Neuronal stem cell (in vitro differentiated cells): ENCODE measurements around the gene COL28A1.

ENCODE experiments used
- DNase-seq: peaks from one replicate; pipeline ENCODE4 v3.0.0-alpha.2; 2013; ENCODE audit warnings: low spot score
- H2AFZ ChIP-seq: one replicate; pipeline ENCODE4 v1.6.1; 2013; ENCODE audit warnings: mild to moderate bottlenecking, low read length, inconsistent platforms
- H2AK5ac ChIP-seq: 2 replicates; pipeline ENCODE4 v1.6.1; 2013; ENCODE audit warnings: low read depth, mild to moderate bottlenecking, inconsistent platforms, low read length, moderate library complexity, mixed read lengths
- H2BK120ac ChIP-seq: 2 replicates; pipeline ENCODE4 v1.6.1; 2013; ENCODE audit warnings: low read depth, mild to moderate bottlenecking, inconsistent platforms, low read length, moderate library complexity, mixed read lengths
- H2BK12ac ChIP-seq: one replicate; pipeline ENCODE4 v1.6.1; 2013; ENCODE audit warnings: low read length, inconsistent platforms
- H2BK15ac ChIP-seq: 2 replicates; pipeline ENCODE4 v1.6.1; 2013; ENCODE audit warnings: mild to moderate bottlenecking, low read length, inconsistent platforms, mixed read lengths
- H2BK5ac ChIP-seq: one replicate; pipeline ENCODE4 v1.6.1; 2013; ENCODE audit warnings: inconsistent platforms, mild to moderate bottlenecking, low read length, moderate library complexity
- H3K14ac ChIP-seq: one replicate; pipeline ENCODE4 v1.6.1; 2013; ENCODE audit warnings: low read length, inconsistent platforms
- H3K18ac ChIP-seq: 2 replicates; pipeline ENCODE4 v1.6.1; 2013; ENCODE audit warnings: low read length, inconsistent platforms
- H3K23ac ChIP-seq: 2 replicates; pipeline ENCODE4 v1.6.1; 2013; ENCODE audit warnings: low read depth, mild to moderate bottlenecking, mixed read lengths, low read length, inconsistent platforms; ENCODE audit not compliant: poor library complexity
- H3K27ac ChIP-seq: replicated peaks from 3 replicates; pipeline ENCODE4 v1.5.1; 2013; ENCODE audit warnings: low read length, inconsistent platforms
- H3K27me3 ChIP-seq, 3 experiments: 2 replicates each; pipeline ENCODE4 v1.6.1; 2013; ENCODE audit warnings: low read length in 3 of 3, mild to moderate bottlenecking in 2 of 3, inconsistent platforms in 1 of 3, low read depth in 1 of 3, mixed read lengths in 1 of 3, moderate library complexity in 1 of 3; ENCODE audit not compliant: control insufficient read depth in 3 of 3, insufficient read depth in 3 of 3
- H3K36me3 ChIP-seq, 2 donors: replicated peaks in 1 of 2; 2 replicates each; pipeline ENCODE4 v1.6.1; 2013; ENCODE audit warnings: low read length in 2 of 2; ENCODE audit not compliant: control insufficient read depth in 2 of 2, insufficient read depth in 2 of 2
- H3K4ac ChIP-seq: 2 replicates; pipeline ENCODE4 v1.6.1; 2013; ENCODE audit warnings: inconsistent platforms, mild to moderate bottlenecking, low read length, moderate library complexity
- H3K4me1 ChIP-seq, 2 donors: 1 replicate in 1 of 2; 2 replicates in 1 of 2; pipeline ENCODE4 v1.6.1; 2013; ENCODE audit warnings: low read length in 2 of 2, low read depth in 1 of 2; ENCODE audit not compliant: control insufficient read depth in 2 of 2, insufficient read depth in 1 of 2
- H3K4me2 ChIP-seq: one replicate; pipeline ENCODE4 v1.6.1; 2013; ENCODE audit warnings: mild to moderate bottlenecking, low read length, inconsistent platforms; ENCODE audit not compliant: insufficient read depth, poor library complexity, severe bottlenecking
- H3K4me3 ChIP-seq, 2 donors: 2 replicates each; pipeline ENCODE4 v1.5.1; 2013; ENCODE audit warnings: low read length in 2 of 2, mild to moderate bottlenecking in 2 of 2, inconsistent platforms in 1 of 2, moderate library complexity in 1 of 2
- H3K79me1 ChIP-seq: one replicate; pipeline ENCODE4 v1.6.1; 2013; ENCODE audit warnings: low read depth, mild to moderate bottlenecking, inconsistent platforms, low read length, moderate library complexity
- H3K9ac ChIP-seq: one replicate; pipeline ENCODE4 v1.6.1; 2013; ENCODE audit warnings: mild to moderate bottlenecking, low read depth, low read length, inconsistent platforms; ENCODE audit not compliant: poor library complexity
- H3K9me3 ChIP-seq, 2 donors: replicated peaks in 1 of 2; 2 replicates each; pipeline versions ENCODE3 to v1.6.1; 2013; ENCODE audit warnings: low read length in 2 of 2, mild to moderate bottlenecking in 2 of 2, inconsistent platforms in 1 of 2, low read depth in 1 of 2, mixed read lengths in 1 of 2, moderate library complexity in 1 of 2; ENCODE audit not compliant: control insufficient read depth in 2 of 2, insufficient read depth in 1 of 2
- H4K8ac ChIP-seq: one replicate; pipeline ENCODE4 v1.6.1; 2013; ENCODE audit warnings: low read depth, mild to moderate bottlenecking, inconsistent platforms, low read length, moderate library complexity
- H4K91ac ChIP-seq: one replicate; pipeline ENCODE4 v1.6.1; 2013; ENCODE audit warnings: low read length, low read depth, mild to moderate bottlenecking, inconsistent platforms; ENCODE audit not compliant: poor library complexity
- WGBS, 2 donors: extraction: QIAGEN DNeasy Blood & Tissue Kit; methylation state at CpG; one replicate each; pipeline ENCODE4 v1.1.7; 2013; ENCODE audit warnings: missing lambda C conversion rate in 2 of 2, mixed read lengths in 1 of 2; ENCODE audit not compliant: insufficient read length in 2 of 2, insufficient replicate concordance in 1 of 2; ENCODE audit errors: extremely low coverage in 2 of 2; 5-methylcytosine and 5-hydroxymethylcytosine counted together

COL28A1 gene

DNA sequence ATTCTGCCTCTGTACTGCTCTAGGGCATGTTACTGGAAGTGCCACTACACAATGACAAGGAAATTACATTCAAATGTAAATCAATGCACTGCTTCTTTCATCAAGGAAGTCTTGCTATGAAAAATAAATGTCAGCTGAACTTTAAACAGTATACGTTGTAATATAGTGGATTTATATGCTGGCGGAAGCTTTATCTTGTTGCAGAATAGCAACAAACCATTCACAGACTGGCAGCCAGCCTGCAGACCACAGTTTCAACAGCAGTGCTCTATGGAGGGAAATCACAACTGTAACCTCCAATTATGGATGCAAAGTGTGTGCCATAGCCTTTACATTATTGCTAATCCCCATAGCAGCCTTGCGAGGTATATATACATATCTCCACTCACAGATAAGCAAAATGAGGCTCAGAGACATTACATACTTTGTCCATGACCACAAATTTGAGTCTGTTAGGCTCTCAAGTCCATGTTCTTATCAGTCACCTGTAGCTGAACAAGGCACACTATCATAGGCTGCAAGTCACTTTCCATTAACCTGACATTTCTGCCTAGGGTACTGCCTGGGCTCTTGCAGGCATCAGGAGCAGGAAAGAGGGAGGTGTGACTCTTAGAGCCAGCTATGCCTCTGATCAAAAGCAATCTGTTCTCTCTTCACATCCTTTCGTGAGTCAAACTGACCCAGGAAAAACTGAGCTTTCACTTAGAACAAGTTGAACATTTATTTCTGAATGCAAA is 22.6 kb downstream of the COL28A1 start:
- H3K23ac ChIP-seq: no peak overlapping the region
- H3K36me3 ChIP-seq: no peaks in the 10 kb centered on the region
- no peak overlapping the region for H2BK12ac ChIP-seq
- H3K4me3 ChIP-seq: no peak overlapping the region
- peak overlapping the region; percentile 4 for H3K4me2 ChIP-seq
- H2BK5ac ChIP-seq: no peak overlapping the region
- H3K18ac ChIP-seq: no peak overlapping the region
- no peak overlapping the region for H2AFZ ChIP-seq
- H2BK15ac ChIP-seq: no peak overlapping the region
- H3K14ac ChIP-seq: no peak overlapping the region
- peaks cover 1 to 11% of the 10 kb centered on the region in 2 donors for H3K4me1 ChIP-seq
- H2AK5ac ChIP-seq: no peak overlapping the region
- no peak overlapping the region for H4K8ac ChIP-seq
- no CpG with 5 or more reads among the region's 4 CpGs for WGBS, 2 donors
- no peak overlapping the region for H4K91ac ChIP-seq
- no peaks in the 10 kb centered on the region for H3K9me3 ChIP-seq
- H3K4ac ChIP-seq: no peak overlapping the region
- no peak overlapping the region for H3K9ac ChIP-seq
- no peaks in the 10 kb centered on the region for H3K79me1 ChIP-seq
- DNase-seq: no peak
- no peaks in the 10 kb centered on the region for H3K27me3 ChIP-seq
- H2BK120ac ChIP-seq: no peak overlapping the region
- H3K27ac ChIP-seq: no peak overlapping the region

- peaks cover 0 to 11% of the 10 kb centered on the region in 2 donors for H3K4me1 ChIP-seq
- no peak overlapping the region for H3K4ac ChIP-seq
- WGBS, 2 donors: no CpG with 5 or more reads among the region's 3 CpGs
- no peak overlapping the region for H4K8ac ChIP-seq
- H4K91ac ChIP-seq: no peak overlapping the region
- H3K23ac ChIP-seq: no peak overlapping the region
- no peak overlapping the region for H2BK12ac ChIP-seq
- no peak overlapping the region for H3K9ac ChIP-seq
- H3K4me2 ChIP-seq: no peak overlapping the region
- H3K4me3 ChIP-seq: no peak overlapping the region
- H3K27me3 ChIP-seq: no peaks in the 10 kb centered on the region
- no peak overlapping the region for H2AFZ ChIP-seq
- no peaks in the 10 kb centered on the region for H3K79me1 ChIP-seq
- no peak overlapping the region for H3K18ac ChIP-seq
- H3K14ac ChIP-seq: no peak overlapping the region
- H3K36me3 ChIP-seq: no peaks in the 10 kb centered on the region
- no peak overlapping the region for H3K27ac ChIP-seq
- no peaks in the 10 kb centered on the region for H3K9me3 ChIP-seq
- DNase-seq: no peak
- H2BK15ac ChIP-seq: no peak overlapping the region
- H2AK5ac ChIP-seq: no peak overlapping the region
- no peak overlapping the region for H2BK5ac ChIP-seq
- H2BK120ac ChIP-seq: no peak overlapping the region
These were observed 24.9 kb downstream of the COL28A1 start for GRCh38 chr7:7510794-7511193.

DNA sequence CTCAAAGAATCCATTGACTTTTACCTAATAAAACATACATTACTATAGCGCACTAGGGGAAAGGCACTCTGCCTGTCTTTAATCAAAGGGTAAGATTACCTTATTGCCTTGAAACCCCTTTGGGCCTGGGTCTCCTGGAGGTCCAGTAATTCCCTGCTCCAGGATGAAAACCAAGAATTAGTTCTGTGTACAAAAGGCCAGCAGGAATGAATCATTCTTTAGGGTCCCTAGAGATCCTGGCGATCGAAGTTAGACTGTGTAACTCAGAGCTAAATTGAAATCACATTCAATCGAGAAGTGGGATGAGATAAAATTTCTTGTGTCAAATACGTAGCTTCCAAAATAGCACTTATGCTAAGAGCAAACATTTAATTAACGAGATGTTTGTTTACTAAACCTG is 29.8 kb downstream of the COL28A1 start:
- no peak for DNase-seq

GRCh38 chr7:7504910-7505704 is 30.6 kb downstream of the COL28A1 start:
- Histone ChIP-seq H2BK5ac (no peak overlapping the region), H3K27ac (no peak overlapping the region), H3K79me1 (no peaks in the 10 kb centered on the region), H4K91ac (no peak overlapping the region), H3K27me3 (no peaks in the 10 kb centered on the region), H3K18ac (no peak overlapping the region), H2BK12ac (no peak overlapping the region), H2AK5ac (no peak overlapping the region), H3K9ac (no peak overlapping the region), H3K23ac (no peak overlapping the region), H4K8ac (no peak overlapping the region), H3K36me3 (no peaks in the 10 kb centered on the region), H3K4me1 (no peaks in the 10 kb centered on the region), H3K4me2 (no peak overlapping the region), H3K4ac (no peak overlapping the region), H3K4me3 (no peak overlapping the region), H2AFZ (no peak overlapping the region), H2BK15ac (no peak overlapping the region), H2BK120ac (no peak overlapping the region), H3K14ac (no peak overlapping the region), H3K9me3 (no peaks in the 10 kb centered on the region)
- no peak for DNase-seq
- WGBS, 2 donors: no CpG with 5 or more reads among the region's 3 CpGs

More for the DNA sequence above, 29.8 kb downstream of the COL28A1 start:
- Histone ChIP-seq H3K4me3 (no peak overlapping the region), H2AFZ (no peak overlapping the region), H3K18ac (no peak overlapping the region), H3K9ac (no peak overlapping the region), H3K14ac (no peak overlapping the region), H2BK12ac (no peak overlapping the region), H3K4me2 (no peak overlapping the region), H4K8ac (no peak overlapping the region), H2BK120ac (no peak overlapping the region), H3K27me3 (no peaks in the 10 kb centered on the region), H3K4me1 (no peaks in the 10 kb centered on the region), H3K27ac (no peak overlapping the region), H4K91ac (no peak overlapping the region), H2BK15ac (no peak overlapping the region), H3K23ac (no peak overlapping the region), H2BK5ac (no peak overlapping the region), H3K9me3 (no peaks in the 10 kb centered on the region), H2AK5ac (no peak overlapping the region), H3K36me3 (no peaks in the 10 kb centered on the region), H3K4ac (no peak overlapping the region), H3K79me1 (no peaks in the 10 kb centered on the region)
- WGBS, 2 donors: no CpG with 5 or more reads among the region's 6 CpGs
